Spleen (tissue), 11 donors: ENCODE results near the gene ADAM33. TPM values are rescaled to one million over a fixed set of nuclear protein-coding genes. Genes with fewer than 3 reads are reported as not detected.

Experiments used
- DNase-seq: peaks from one replicate; pipeline ENCODE4 v3.0.0-alpha.2; 2020
- H3K27ac ChIP-seq, 8 donors: fragments of 200-600 bp; sonication (generic) in 7 of 8; 1 replicate in 4 of 8; 2 replicates in 4 of 8; pipeline versions ENCODE4 v1.5.0 to v1.8.0; 2016 to 2021; ENCODE audit warnings: inconsistent platforms in 4 of 8, mild to moderate bottlenecking in 4 of 8, moderate library complexity in 1 of 8
- H3K27me3 ChIP-seq, 7 donors: fragments of 200-600 bp; sonication (generic) in 6 of 7; replicated peaks in 1 of 7; 1 replicate in 4 of 7; 2 replicates in 3 of 7; pipeline versions ENCODE4 v1.5.0 to v1.8.0; 2016 to 2021; ENCODE audit warnings: inconsistent platforms in 3 of 7, mild to moderate bottlenecking in 1 of 7
- H3K36me3 ChIP-seq, 6 donors: fragments of 200-600 bp; sonication (generic) in 5 of 6; 1 replicate in 4 of 6; 2 replicates in 2 of 6; pipeline versions ENCODE4 v1.5.0 to v1.8.0; 2016 to 2021; ENCODE audit warnings: inconsistent platforms in 2 of 6
- H3K4me1 ChIP-seq, 6 donors: fragments of 200-600 bp; sonication (generic) in 5 of 6; 1 replicate in 3 of 6; 2 replicates in 3 of 6; pipeline versions ENCODE4 v1.5.0 to v1.8.0; 2016 to 2021; ENCODE audit warnings: inconsistent platforms in 3 of 6
- H3K4me3 ChIP-seq, 8 donors: fragments of 200-600 bp; sonication (generic) in 7 of 8; 1 replicate in 4 of 8; 2 replicates in 4 of 8; pipeline versions ENCODE4 v1.5.0 to v1.8.0; 2016 to 2021; ENCODE audit warnings: inconsistent platforms in 4 of 8, mild to moderate bottlenecking in 4 of 8, moderate library complexity in 2 of 8
- H3K9me3 ChIP-seq, 8 donors: fragments of 200-600 bp; sonication (generic) in 7 of 8; 1 replicate in 4 of 8; 2 replicates in 4 of 8; pipeline versions ENCODE4 v1.5.0 to v1.8.0; 2016 to 2021; ENCODE audit warnings: inconsistent platforms in 4 of 8
- POLR2A ChIP-seq, 3 donors: fragments of 450-650 bp; IDR thresholded peaks; one replicate each; pipeline ENCODE4 v1.5.1; 2017; ENCODE audit warnings: antibody characterized with exemption in 3 of 3, mild to moderate bottlenecking in 1 of 3
- POLR2AphosphoS5 ChIP-seq, 3 donors: sonication (generic); formaldehyde crosslinking; IDR thresholded peaks; one replicate each; pipeline ENCODE4 v1.5.1; 2017; ENCODE audit warnings: antibody characterized with exemption in 3 of 3
- WGBS, 5 donors: extraction: QIAGEN DNeasy Blood & Tissue Kit in 3 of 5; methylation state at CpG; one replicate each; pipeline versions ENCODE4 v1.1.5 to v1.1.7; 2013 to 2018; 5-methylcytosine and 5-hydroxymethylcytosine counted together
- intact Hi-C: fragments of 100-400 bp; cut with DNase I; formaldehyde crosslinking; loops from one replicate; pipeline ENCODE4 v1.15.0; 2023; ENCODE audit warnings: low total_unique reads
- polyA plus RNA-seq, 3 donors: library from polyadenylated mRNA; stranded (reverse); fragments of 200-250 nt; gene quantifications; one replicate each; pipeline ENCODE4 v1.2.1, GENCODE V29; 2013
- total RNA-seq, 7 donors: library from RNA; depleted of rRNA in 3 of 7; stranded (reverse); fragments of >200 nt in 3 of 7; fragmentation: NEBNext Ultra II Directional in 4 of 7; extraction: Animal tissue kit (Norgen Biotek cat#: 25700) in 4 of 7; gene quantifications; one replicate each; pipeline versions ENCODE4 v1.1.0 to v1.2.1, GENCODE V29; 2016 to 2021
- TF ChIP-seq, protein P1 (sequence below), 11 experiments: fragments of 200-600 bp in 7 of 11; fragments of 450-650 bp in 4 of 11; sonication (generic) in 4 of 11; IDR thresholded peaks in 8 of 11; conservative IDR thresholded peaks in 3 of 11; 1 replicate in 7 of 11; 2 replicates in 4 of 11; pipeline versions ENCODE4 v1.4.0 to v1.8.0; 2016 to 2021; ENCODE audit warnings: antibody characterized with exemption in 11 of 11, inconsistent platforms in 4 of 11, mild to moderate bottlenecking in 1 of 11
- donor health status: healthy with polysubstance abuse.
- donor health status: DM: no; HTN: no; CAD: no; lungs with moderate emphysema.
- donor health status: DM: no; HTN: no; CAD: no.
- donor health status: Bipolar disorder and iron deficiency.
- donor health status: healthy.
- donor health status: DM: no; HTN: no; CAD: no.
- donor health status: DM: yes; HTN: yes; CAD: no.

ADAM33 gene
- total and polyA plus RNA-seq, 10 donors: 4.0 to 31.6 (median 9.3) TPM

DNA sequence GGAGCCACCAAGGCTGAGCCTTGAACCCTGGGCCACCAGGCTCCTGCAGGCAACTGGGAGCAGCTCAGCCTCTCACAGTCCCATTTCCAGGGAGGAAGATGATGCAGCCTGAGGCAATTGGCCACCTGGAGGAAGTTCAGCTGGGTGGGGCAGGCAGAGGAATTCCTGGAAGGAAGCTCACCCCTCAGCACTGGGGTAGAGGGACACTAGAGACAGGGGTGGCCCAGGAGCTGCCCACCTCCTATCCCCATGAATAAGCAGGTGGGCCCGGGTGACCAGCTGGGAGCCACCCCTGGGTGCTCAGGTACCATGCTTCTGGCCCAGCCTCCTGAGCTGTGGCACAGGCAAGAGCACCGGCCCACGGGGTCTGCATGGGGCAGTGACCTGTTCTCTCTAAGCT lies 47.1 kb upstream of the ADAM33 start:
- intact Hi-C loops: no loop called here
- peak overlapping the region in 1 of 8 donors; percentile 6 for H3K27ac ChIP-seq
- H3K9me3 ChIP-seq: no peaks in the 10 kb centered on the region
- 60 to 81% (median 65%) methylated on average over 2 to 3 of the region's 3 CpGs for WGBS, 5 donors
- H3K4me3 ChIP-seq: no peak overlapping the region
- no peak for TF ChIP-seq POLR2A (IDR thresholded peaks at IDR 0.05)
- TF ChIP-seq, protein P1, sequence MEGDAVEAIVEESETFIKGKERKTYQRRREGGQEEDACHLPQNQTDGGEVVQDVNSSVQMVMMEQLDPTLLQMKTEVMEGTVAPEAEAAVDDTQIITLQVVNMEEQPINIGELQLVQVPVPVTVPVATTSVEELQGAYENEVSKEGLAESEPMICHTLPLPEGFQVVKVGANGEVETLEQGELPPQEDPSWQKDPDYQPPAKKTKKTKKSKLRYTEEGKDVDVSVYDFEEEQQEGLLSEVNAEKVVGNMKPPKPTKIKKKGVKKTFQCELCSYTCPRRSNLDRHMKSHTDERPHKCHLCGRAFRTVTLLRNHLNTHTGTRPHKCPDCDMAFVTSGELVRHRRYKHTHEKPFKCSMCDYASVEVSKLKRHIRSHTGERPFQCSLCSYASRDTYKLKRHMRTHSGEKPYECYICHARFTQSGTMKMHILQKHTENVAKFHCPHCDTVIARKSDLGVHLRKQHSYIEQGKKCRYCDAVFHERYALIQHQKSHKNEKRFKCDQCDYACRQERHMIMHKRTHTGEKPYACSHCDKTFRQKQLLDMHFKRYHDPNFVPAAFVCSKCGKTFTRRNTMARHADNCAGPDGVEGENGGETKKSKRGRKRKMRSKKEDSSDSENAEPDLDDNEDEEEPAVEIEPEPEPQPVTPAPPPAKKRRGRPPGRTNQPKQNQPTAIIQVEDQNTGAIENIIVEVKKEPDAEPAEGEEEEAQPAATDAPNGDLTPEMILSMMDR (IDR thresholded peaks at IDR 0.05 in 8 of 11, conservative IDR thresholded peaks at IDR 0.05 in 3 of 11): no peak
- TF ChIP-seq POLR2AphosphoS5 (IDR thresholded peaks at IDR 0.05): peak in 1 of 3 donors; percentile 20
- peaks cover 0 to 83% (median 10%) of the 10 kb centered on the region in 7 donors for H3K27me3 ChIP-seq
- H3K36me3 ChIP-seq: no peaks in the 10 kb centered on the region
- DNase-seq: peak; percentile 62
- H3K4me1 ChIP-seq: peaks cover 0 to 57% (median 21%) of the 10 kb centered on the region in 6 donors

DNA sequence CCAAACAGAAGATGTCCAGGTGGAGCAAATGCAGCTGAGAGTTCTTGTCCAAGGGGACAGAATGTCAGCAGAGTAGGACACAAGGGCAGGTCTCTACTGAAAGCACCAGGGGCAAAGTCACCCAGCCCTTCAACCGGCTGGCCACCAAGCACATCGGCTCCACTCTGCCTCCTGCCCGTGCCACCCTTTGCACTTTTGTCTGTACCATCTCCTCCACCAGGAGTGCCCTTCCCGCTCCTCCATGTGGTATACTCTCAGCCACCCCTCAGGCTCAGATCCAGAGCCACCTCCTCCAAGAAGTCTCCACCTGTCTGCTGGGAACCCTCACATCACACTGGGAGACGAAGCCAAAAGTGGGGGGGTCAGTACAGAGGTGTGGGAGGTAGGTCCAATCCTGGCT lies 46.5 kb upstream of the ADAM33 start:
- H3K36me3 ChIP-seq: no peaks in the 10 kb centered on the region
- 77 to 90% (median 85%) methylated on average over 5 of the region's 5 CpGs for WGBS, 5 donors

DNA sequence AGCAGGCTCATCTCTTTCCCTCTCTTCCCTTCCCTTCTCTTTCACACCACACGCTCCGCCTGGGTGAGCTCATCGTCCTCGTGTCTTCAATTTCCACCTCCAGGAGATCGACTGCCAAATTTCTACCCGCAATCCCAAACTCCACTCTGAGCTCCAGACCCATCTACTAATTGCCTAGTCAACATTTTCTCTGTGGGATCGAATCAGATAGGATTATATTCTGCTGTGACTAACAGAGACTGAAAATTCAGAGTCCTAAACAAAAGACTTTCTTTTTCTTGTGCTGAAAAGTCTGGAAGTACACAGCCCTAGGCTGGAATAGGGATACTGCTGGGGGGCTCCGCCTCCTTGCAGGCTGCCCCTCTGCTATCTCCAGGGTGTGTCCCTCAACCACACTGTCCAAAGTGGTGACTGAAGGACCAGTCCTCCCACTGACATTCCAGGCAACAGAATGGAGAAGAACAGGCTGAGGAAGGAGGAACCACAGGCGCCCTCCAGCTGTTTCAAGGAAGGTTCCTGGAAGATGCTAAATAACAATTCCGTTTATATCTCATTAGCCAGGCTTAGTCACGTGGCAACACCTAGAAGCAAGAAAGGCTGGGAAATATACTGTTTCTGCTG lies 45.7 kb upstream of the ADAM33 start:
- WGBS, 5 donors: 51 to 64% (median 54%) methylated on average over 11 of the region's 11 CpGs

More for the DNA sequence above, 46.5 kb upstream of the ADAM33 start:
- Histone ChIP-seq H3K27ac (peak overlapping the region in 2 of 8 donors; percentile 6 to 14), H3K4me3 (no peak overlapping the region), H3K4me1 (peaks cover 0 to 52% (median 18%) of the 10 kb centered on the region in 6 donors), H3K9me3 (no peaks in the 10 kb centered on the region), H3K27me3 (peaks cover 0 to 78% (median 10%) of the 10 kb centered on the region in 7 donors)
- DNase-seq: peak; percentile 33
- TF ChIP-seq POLR2AphosphoS5 (IDR thresholded peaks at IDR 0.05): no peak
- no peak for TF ChIP-seq POLR2A (IDR thresholded peaks at IDR 0.05)
- TF ChIP-seq, protein P1 (IDR thresholded peaks at IDR 0.05 in 8 of 11, conservative IDR thresholded peaks at IDR 0.05 in 3 of 11): no peak
- intact Hi-C loops: no loop called here

DNA sequence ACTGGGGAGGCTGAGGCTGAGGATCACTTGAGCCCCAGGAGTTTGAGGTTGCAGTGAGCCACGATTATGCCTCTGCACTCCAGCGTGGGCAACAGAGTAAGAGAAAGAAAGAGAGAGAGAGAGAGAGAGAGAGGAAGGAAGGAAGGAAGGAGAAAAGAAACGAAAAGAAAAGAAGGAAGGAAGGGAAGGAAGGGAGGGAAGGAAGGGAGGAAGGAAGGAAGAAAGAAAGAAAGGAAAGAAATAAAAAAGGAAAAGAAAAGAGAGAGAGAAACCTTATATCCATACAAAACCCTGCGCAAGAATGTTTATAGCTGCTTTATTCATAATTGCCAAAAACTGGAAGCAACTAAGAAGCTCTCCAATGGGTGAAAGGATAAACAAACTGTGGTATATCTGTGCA lies 42.5 kb upstream of the ADAM33 start:
- Histone ChIP-seq H3K9me3 (no peaks in the 10 kb centered on the region), H3K27ac (no peak overlapping the region), H3K4me3 (no peak overlapping the region), H3K4me1 (peaks cover 0 to 24% (median 9%) of the 10 kb centered on the region in 6 donors), H3K27me3 (peaks cover 0 to 46% (median 0%) of the 10 kb centered on the region in 7 donors), H3K36me3 (no peaks in the 10 kb centered on the region)
- intact Hi-C loops: no loop called here
- WGBS, 5 donors: 51 to 62% (median 56%) methylated on average over 4 of the region's 4 CpGs
- TF ChIP-seq POLR2A (IDR thresholded peaks at IDR 0.05): no peak
- TF ChIP-seq POLR2AphosphoS5 (IDR thresholded peaks at IDR 0.05): no peak
- TF ChIP-seq, protein P1 (IDR thresholded peaks at IDR 0.05 in 8 of 11, conservative IDR thresholded peaks at IDR 0.05 in 3 of 11): no peak
- no peak for DNase-seq

More for the DNA sequence above, 45.7 kb upstream of the ADAM33 start:
- Histone ChIP-seq H3K27me3 (peaks cover 0 to 69% (median 7%) of the 10 kb centered on the region in 7 donors), H3K9me3 (no peaks in the 10 kb centered on the region), H3K4me1 (peaks cover 0 to 45% (median 15%) of the 10 kb centered on the region in 6 donors), H3K4me3 (no peak overlapping the region), H3K27ac (no peak overlapping the region), H3K36me3 (no peaks in the 10 kb centered on the region)
- intact Hi-C loops: no loop called here
- TF ChIP-seq POLR2AphosphoS5 (IDR thresholded peaks at IDR 0.05) (no peak), POLR2A (IDR thresholded peaks at IDR 0.05) (no peak)
- TF ChIP-seq, protein P1 (IDR thresholded peaks at IDR 0.05 in 8 of 11, conservative IDR thresholded peaks at IDR 0.05 in 3 of 11): no peak
- peak; percentile 23 for DNase-seq
